ENCODE results near the gene NAPA.

The NAPA gene

GRCh38 chr19:47497821-47498520 lies 16.9 kb downstream of the NAPA start:
- no peaks in the 10 kb centered on the region for H3K27me3 Mint-ChIP-seq
- H3K36me3 Mint-ChIP-seq = peaks cover 39% of the 10 kb centered on the region
- no peak overlapping the region for H3K27ac Mint-ChIP-seq
- no peak for ATAC-seq
- no peaks in the 10 kb centered on the region for H3K9me3 Mint-ChIP-seq
- H3K4me1 Mint-ChIP-seq = peaks cover 6% of the 10 kb centered on the region
- H3K4me3 Mint-ChIP-seq = no peak overlapping the region

- Mint-ChIP-seq H3K27ac (no peak overlapping the region), H3K27me3 (no peaks in the 10 kb centered on the region), H3K4me1 (peaks cover 5% of the 10 kb centered on the region), H3K4me3 (no peak overlapping the region), H3K36me3 (peaks cover 35% of the 10 kb centered on the region), H3K9me3 (no peaks in the 10 kb centered on the region)
- ATAC-seq = no peak
Observed at GRCh38 chr19:47497050-47497766, 17.7 kb downstream of the NAPA start.

GRCh38 chr19:47495478-47496372 lies 19.1 kb downstream of the NAPA start:
- no peaks in the 10 kb centered on the region for H3K27me3 Mint-ChIP-seq
- no peaks in the 10 kb centered on the region for H3K9me3 Mint-ChIP-seq
- H3K4me1 Mint-ChIP-seq = peaks cover 5% of the 10 kb centered on the region
- ATAC-seq = no peak
- H3K27ac Mint-ChIP-seq = no peak overlapping the region
- peaks cover 23% of the 10 kb centered on the region for H3K36me3 Mint-ChIP-seq
- H3K4me3 Mint-ChIP-seq = no peak overlapping the region

- Mint-ChIP-seq H3K27ac (no peak overlapping the region), H3K4me1 (peaks cover 5% of the 10 kb centered on the region)
Observed at GRCh38 chr19:47494729-47495128, 20.1 kb downstream of the NAPA start.

GRCh38 chr19:47494211-47494547 lies 20.7 kb downstream of the NAPA start:
- Mint-ChIP-seq H3K9me3 (no peaks in the 10 kb centered on the region), H3K4me3 (no peak overlapping the region), H3K36me3 (peaks cover 25% of the 10 kb centered on the region), H3K4me1 (peaks cover 5% of the 10 kb centered on the region), H3K27ac (no peak overlapping the region), H3K27me3 (no peaks in the 10 kb centered on the region)
- ATAC-seq = no peak

More at GRCh38 chr19:47494729-47495128, 20.1 kb downstream of the NAPA start:
- no peaks in the 10 kb centered on the region for H3K9me3 Mint-ChIP-seq
- H3K36me3 Mint-ChIP-seq = peaks cover 24% of the 10 kb centered on the region
- ATAC-seq = no peak
- H3K4me3 Mint-ChIP-seq = no peak overlapping the region
- H3K27me3 Mint-ChIP-seq = no peaks in the 10 kb centered on the region

- Mint-ChIP-seq H3K27me3 (no peaks in the 10 kb centered on the region), H3K4me1 (no peaks in the 10 kb centered on the region), H3K27ac (no peak overlapping the region), H3K36me3 (peaks cover 19% of the 10 kb centered on the region), H3K9me3 (no peaks in the 10 kb centered on the region), H3K4me3 (no peak overlapping the region)
- no peak for ATAC-seq
Observed at GRCh38 chr19:47493378-47494210, 21.3 kb downstream of the NAPA start.

- Mint-ChIP-seq H3K4me1 (peaks cover 3% of the 10 kb centered on the region), H3K27ac (no peak overlapping the region), H3K27me3 (no peaks in the 10 kb centered on the region), H3K36me3 (peaks cover 23% of the 10 kb centered on the region), H3K4me3 (no peak overlapping the region), H3K9me3 (no peaks in the 10 kb centered on the region)
- ATAC-seq = peak; percentile 2
Observed at GRCh38 chr19:47492571-47493377, 22.1 kb downstream of the NAPA start.

- H3K4me3 Mint-ChIP-seq = no peak overlapping the region
- no peak for ATAC-seq
- H3K9me3 Mint-ChIP-seq = no peaks in the 10 kb centered on the region
- H3K4me1 Mint-ChIP-seq = peaks cover 10% of the 10 kb centered on the region
- peaks cover 24% of the 10 kb centered on the region for H3K36me3 Mint-ChIP-seq
- no peak overlapping the region for H3K27ac Mint-ChIP-seq
- H3K27me3 Mint-ChIP-seq = no peaks in the 10 kb centered on the region
Observed at GRCh38 chr19:47492137-47492533, 22.7 kb downstream of the NAPA start.

GRCh38 chr19:47491358-47492136 lies 23.3 kb downstream of the NAPA start:
- H3K9me3 Mint-ChIP-seq = no peaks in the 10 kb centered on the region
- H3K4me1 Mint-ChIP-seq = peaks cover 16% of the 10 kb centered on the region
- peaks cover 24% of the 10 kb centered on the region for H3K36me3 Mint-ChIP-seq
- no peak overlapping the region for H3K4me3 Mint-ChIP-seq
- no peak overlapping the region for H3K27ac Mint-ChIP-seq
- no peak for ATAC-seq
- H3K27me3 Mint-ChIP-seq = no peaks in the 10 kb centered on the region

- Mint-ChIP-seq H3K4me1 (peaks cover 23% of the 10 kb centered on the region), H3K36me3 (peaks cover 24% of the 10 kb centered on the region), H3K27me3 (no peaks in the 10 kb centered on the region), H3K9me3 (no peaks in the 10 kb centered on the region), H3K27ac (no peak overlapping the region), H3K4me3 (no peak overlapping the region)
- no peak for ATAC-seq
Observed at GRCh38 chr19:47490847-47491246, 24.0 kb downstream of the NAPA start.

- H3K27ac Mint-ChIP-seq = peak overlapping the region; percentile 4
- peaks cover 24% of the 10 kb centered on the region for H3K36me3 Mint-ChIP-seq
- no peak overlapping the region for H3K4me3 Mint-ChIP-seq
Observed at GRCh38 chr19:47490031-47490430, 24.8 kb downstream of the NAPA start.

GRCh38 chr19:47489072-47489914 lies 25.6 kb downstream of the NAPA start:
- Mint-ChIP-seq H3K27ac (peak overlapping the region; percentile 4), H3K4me3 (no peak overlapping the region), H3K36me3 (peaks cover 24% of the 10 kb centered on the region), H3K4me1 (peaks cover 38% of the 10 kb centered on the region), H3K27me3 (no peaks in the 10 kb centered on the region), H3K9me3 (no peaks in the 10 kb centered on the region)
- ATAC-seq = no peak

More at GRCh38 chr19:47490031-47490430, 24.8 kb downstream of the NAPA start:
- Mint-ChIP-seq H3K9me3 (no peaks in the 10 kb centered on the region), H3K4me1 (peaks cover 31% of the 10 kb centered on the region), H3K27me3 (no peaks in the 10 kb centered on the region)
- no peak for ATAC-seq
